Testis (tissue), 2 donors: ENCODE measurements around the gene SYCE3.

Experiments
- CTCF ChIP-seq, 3 experiments: fragments of 450-650 bp in 2 of 3; fragments of 200-600 bp in 1 of 3; sonication (generic) in 1 of 3; IDR thresholded peaks; one replicate each; pipeline ENCODE4 v1.5.1; 2016 to 2019; ENCODE audit warnings: antibody characterized with exemption in 3 of 3, mild to moderate bottlenecking in 2 of 3, moderate library complexity in 1 of 3
- POLR2A ChIP-seq: fragments of 450-650 bp; IDR thresholded peaks from one replicate; pipeline ENCODE4 v1.6.1; 2017; ENCODE audit warnings: antibody characterized with exemption, mild to moderate bottlenecking, moderate library complexity

DNA sequence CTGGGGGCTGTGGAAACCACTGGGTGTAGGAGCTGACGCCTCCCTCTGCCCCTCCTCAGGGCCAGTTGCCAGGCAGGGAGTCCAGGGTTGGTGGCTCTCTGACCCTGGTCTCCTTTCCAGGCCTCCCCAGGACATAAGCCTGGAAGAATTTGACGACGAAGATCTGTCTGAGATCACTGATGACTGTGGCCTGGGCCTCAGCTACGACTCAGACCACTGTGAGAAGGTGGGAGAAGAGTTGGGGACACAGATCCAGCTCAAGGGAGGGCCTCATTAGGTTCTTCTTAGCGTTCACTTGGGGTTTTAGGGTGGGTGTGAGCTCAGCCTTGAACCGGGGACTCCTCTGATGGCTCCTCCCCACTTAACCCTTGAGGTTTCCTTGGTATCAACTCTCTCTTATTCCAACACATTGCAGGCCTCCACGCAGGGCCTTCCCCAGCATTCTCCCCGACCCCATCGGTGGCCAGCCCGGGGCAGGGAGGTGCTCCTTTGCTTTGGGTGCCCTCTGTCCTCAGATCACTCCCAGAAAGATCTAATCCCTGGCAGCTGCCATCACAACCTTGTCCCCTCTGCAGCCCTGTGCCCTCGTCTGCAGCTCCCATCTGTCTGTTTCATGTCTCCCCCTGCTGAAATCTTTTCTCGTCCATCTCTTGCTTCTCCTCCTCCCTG lies 39.1 kb upstream of the SYCE3 start:
- no peak for TF ChIP-seq CTCF (IDR thresholded peaks at IDR 0.05)
- no peak for TF ChIP-seq POLR2A
